Kidney tubule cell (primary cell): ENCODE results near the gene HUNK.
"Not testable (repeated sequence)": the region's sequence is repeated elsewhere in the genome, so short reads cannot be mapped to it uniquely, and the experiment has no call there.

Experiments used
- DNase-seq: peaks from one replicate; pipeline ENCODE4 v3.0.0-alpha.2; 2018; ENCODE audit warnings: low spot score

The HUNK gene

DNA sequence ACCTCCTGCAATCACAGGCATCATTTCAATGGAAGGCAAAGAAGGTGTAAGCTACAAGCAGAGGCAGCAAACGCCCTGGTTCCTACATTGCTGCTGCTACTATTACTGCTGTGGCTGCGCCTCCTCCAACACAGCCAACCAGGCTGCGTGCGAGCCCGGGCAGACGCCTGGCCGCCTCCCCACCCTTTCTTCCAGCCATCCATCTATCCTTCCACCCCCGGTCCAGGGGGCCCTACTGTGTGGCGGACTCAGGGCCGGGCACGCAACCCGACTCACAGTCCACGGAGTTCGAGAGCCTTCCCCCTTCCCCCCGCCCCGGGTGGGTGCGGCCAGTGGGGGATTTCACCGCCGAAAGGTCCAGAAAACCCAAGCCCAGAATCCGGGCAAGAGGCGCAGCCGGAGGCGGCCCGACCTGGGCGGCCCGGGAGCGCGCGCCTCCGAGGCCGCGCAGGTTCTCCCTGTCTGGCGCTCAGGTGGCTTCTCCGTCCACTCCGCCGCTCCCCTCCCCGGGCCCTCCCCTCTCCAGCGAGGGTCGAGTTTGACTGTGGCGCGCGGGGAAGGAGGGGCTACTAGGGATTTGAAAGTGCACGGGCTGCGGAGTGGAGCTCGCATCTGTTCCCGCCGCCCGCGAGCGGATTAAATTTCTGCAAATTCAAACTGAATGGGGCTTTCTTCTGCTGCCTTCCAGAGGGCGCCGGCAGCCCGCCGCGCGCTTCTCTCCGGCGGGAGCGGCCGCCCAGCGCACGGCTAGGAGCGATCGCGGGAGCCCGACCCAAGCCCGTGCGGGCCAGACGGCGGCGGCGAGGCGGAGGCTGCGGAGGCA, at the start of gene HUNK:
HUNK (plus strand) TSS at position 569 of the 823 bp plus-strand sequence. CDS start 655 bp downstream, outside the sequence.
- DNase-seq, result peak; percentile 62

DNA sequence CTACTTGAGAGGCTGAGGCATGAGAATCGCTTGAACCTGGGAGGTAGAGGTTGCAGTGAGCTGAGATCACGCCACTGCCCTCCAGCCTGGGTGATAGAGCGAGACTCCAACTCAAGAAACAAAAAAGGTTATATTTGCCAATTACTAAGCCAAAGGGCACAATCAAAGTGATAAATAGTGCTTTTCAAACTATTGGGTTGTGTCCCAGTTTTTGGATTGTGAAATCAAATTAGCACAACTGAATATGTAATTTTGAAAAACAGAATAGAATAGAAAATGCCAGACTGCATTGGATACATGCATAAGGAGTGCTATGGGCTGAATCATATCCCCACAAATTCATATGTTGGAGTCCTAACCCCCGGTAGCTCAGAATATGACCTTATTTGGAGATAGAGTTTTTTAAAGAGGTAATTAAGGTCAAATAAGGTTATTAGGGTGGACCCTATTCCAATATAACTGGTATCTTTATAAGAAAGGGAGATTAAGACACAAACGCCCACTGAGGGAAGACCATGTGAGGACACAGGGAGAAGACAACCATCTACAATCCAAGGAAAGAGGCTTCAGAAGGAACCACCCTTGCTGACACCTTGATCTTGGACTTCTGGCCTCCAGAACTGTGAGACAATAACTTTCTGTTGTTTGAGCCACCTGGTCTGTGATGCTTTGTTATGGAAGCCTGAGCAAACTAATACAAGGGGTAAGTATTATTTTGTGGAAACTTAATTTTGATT, 42.9 kb upstream of the HUNK start:
- DNase-seq, result no peak

DNA sequence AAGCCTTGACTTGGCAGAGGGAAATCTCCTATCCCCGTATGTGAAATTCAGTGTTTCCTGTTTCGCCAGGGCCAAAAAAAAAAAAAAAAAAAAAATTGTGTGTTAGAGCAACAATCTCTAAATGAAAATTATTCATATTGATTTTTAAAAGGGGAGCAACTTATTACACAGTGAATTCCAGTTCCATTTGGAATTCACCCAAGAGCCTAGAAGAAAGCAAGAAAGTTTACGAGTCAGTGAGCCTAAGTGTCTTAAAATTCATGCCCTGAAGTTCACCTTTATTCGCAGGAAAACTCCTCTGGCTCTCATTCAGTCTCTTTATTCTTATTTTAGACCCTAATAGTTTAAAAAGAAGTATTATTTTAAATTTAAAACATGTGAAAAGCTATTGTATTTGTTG, 42.1 kb upstream of the HUNK start:
- DNase-seq, result no peak

DNA sequence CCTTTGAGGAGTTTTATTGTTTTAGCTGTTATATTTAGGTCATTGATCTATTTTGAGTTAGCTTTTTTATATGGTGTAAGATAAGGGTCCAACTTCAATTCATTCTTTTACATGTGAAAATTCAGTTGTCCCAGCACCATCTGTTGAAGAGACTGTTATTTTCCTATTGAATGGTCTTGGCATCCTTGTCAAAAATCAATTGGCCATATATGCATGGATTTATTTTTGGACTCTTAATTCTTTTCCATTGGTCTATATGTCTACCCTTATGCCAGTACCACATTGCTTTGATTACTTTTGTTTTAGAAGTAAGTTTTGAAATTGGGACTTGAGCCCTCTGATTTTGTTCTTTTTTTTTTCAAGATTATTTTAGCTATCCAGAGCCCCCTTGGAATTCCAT, 35.8 kb upstream of the HUNK start:
- DNase-seq, result no peak

DNA sequence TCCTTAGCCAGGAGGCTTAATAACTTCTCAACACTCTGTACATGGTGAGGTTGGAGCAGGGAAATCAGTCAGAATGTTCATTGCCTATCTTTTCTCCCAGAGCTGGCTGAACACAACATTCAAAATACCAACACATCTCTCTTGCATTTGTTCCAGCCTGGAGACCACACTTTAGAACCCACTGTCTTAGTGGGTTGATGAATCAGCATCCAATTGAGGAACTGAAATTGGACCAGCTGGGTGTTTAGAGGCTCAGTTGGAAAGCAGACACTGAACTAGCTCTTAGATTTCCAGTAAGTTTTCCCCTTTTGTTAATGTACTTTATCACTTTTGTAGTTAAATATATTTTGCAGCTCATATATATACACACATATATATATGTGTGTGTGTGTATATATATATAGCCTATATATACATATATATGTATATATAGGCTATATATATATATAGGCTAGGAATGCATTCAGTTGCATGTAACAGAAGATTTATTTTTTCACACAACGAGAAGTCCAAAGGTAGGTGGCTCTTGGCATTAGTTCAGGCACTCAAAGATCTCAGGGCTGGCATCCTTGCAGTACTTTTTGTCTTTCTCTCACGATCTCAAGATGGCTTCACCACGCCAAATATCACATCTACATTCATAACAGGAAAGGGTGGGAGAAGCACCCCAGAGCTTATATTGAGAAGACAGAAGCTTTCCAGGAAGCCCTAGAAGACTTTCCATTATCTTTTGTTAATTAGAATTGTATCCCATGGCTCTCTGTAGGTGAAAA, 35.0 kb upstream of the HUNK start:
- no peak for DNase-seq

DNA sequence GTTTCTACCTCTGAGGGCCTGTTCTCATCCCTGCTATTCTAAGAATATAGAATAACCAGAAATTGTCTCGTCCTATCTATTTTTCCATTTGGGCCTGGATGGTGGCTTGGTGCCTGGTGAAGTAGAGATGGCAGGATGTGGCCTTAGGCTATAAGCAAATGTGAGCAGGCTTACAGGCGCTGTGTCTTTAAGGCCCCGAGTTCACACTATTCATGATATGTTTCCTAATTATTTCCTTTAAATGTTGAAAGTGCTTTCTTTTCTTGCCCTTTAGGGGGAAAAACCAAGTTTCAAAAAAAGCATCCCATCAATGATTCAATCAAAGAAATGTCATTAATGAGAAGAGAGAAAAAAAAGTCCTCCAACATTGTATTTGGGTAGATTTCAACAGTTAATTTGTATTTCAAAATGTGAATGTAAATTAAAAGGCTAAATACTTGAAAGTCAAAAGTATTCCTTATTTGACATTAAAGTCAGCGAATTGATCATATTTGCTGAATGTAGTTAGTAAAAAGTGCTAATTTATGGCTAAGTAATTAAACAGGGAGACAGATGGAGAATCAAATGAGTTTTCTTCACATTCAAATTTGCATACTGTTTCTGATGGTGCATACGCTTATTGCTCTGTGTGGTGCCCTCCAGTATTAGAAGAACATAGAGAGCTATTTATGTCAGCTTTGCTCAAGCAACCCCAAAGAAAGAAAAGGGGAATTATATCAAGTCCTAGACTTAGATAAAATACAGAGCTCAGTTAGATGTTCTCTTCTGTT, 34.0 kb upstream of the HUNK start:
- no peak for DNase-seq

DNA sequence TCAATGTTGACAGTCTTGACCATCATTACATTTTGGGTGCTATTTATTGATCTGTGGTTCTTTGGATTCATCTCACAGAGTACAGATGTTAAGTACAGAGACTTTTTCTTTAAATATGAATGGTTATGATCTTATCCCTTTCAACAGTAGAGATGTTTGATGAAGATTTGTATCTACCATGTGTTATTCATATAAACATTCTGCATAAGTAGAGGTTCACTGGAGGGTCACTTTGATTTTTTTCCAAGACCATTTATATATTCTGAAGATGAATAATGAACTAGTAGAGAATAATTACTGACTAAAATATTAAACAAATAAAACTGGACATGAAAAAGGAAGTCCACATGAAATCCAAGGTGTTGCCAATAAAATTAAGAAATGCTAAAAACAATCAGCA, 28.6 kb upstream of the HUNK start:
- DNase-seq, result no peak

DNA sequence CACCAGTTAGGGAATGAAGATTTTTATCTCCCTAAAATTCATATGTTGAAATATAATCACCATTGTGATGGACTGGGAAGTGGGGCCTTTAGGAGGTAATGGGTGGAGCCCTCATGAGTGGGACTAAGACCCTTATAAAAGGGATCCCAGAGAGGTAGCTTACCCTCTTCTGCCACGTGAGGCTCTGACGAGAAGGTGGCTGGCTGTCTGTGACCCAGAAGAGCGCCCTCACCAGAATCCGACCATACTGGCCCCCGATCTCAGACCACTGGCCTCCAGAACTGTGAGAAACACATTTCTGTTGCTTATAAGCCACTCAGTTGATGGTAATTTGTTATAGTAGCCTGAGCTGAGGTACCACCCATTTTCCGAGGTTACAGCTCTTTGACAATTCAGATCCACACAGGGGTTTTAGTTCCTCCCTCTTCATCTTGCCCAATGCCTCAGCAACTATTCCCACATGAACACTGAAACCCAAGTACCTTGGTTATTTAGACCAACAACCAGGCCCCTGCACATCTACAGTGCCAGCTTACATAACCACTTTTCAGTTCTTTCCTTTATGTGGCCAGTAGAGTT, 27.6 kb upstream of the HUNK start:
- no peak for DNase-seq

DNA sequence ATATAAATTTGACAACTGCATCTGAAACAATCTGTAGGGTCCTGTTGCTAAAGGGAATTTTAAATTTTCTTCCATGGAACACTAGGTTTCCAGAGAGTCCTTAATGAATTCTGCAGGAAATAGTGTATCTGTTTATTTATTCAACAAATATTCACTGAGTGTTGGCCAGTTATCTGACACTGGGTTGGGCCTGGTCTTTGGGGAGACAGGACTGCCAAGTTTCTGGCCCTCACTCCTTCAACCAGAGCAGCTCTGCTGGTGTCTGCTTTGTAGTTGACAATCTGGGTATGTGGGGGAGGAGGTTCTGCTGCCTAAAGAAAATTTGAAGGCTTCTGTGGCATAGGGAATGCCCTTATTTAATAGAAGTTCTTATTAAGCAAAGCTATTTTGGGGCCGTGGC, 26.1 kb upstream of the HUNK start:
- no peak for DNase-seq

DNA sequence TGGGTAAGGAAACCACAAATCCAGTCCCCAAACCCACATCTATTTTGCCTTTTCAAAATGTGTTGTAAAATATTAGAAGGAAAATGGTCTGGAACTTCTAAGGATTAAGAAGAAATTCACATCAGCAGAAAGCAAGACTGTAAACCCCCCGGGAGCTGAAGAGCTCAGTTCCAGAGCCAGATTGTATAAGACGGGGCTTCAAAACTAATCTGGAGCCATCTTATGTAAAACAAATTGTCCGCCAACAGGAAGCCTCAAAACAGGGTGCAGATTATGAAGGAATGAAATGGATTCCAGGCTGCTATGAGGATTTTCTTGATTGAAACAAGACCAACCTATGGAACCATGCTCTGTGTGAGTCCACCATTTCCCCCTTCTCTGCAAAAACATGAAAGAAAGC, 25.1 kb upstream of the HUNK start:
- no peak for DNase-seq

DNA sequence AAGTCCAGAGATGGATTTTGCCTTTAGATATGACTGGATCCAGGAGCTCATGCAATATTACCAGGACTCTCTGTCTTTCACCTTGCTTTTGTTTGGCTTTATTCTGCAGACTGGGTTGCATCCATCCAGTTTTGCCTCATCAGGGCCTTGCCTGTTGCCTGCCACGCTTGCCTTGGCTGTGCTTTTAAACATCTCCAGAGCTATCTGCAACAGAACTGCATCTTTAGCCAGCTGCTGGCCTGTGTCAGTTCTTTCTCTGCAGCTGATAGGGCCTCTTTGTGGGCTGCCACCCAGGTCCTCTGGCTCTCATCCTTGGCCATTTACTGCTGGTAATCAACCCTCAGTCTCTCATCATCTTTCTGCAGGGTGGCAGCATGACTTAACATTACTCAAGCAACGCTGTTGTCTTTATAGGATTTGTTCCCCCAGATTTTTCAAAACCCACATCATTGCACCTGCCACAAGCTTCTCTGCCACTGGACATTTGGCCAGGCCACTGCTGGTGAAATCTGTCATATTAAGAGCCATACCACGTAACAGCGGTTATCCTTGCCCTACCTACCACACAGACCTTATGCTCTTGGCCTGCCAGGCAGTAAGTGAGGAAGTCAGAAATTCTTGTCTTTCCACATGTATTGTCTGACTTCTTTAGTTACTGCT, 24.4 kb upstream of the HUNK start:
- no peak for DNase-seq

DNA sequence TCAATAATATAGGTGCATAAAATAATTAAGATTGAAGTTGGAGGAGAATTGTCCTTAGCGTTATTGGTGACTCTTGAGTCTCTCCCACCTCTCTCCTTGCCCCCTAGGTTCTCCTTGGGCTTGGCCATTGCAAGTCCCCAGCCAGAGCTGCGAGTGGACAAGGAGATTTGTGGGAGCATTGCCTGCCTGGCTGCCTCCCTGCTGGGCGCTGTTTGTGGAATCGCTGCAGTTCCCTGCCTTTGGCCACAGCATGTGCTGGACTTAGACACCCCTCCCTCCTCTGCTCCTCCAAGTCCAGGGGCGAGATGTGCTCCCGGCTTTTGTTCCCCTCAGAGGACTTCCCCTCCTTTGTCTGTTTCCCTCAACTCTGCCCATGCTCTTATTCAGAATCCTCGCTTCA, 21.9 kb upstream of the HUNK start:
- no peak for DNase-seq

DNA sequence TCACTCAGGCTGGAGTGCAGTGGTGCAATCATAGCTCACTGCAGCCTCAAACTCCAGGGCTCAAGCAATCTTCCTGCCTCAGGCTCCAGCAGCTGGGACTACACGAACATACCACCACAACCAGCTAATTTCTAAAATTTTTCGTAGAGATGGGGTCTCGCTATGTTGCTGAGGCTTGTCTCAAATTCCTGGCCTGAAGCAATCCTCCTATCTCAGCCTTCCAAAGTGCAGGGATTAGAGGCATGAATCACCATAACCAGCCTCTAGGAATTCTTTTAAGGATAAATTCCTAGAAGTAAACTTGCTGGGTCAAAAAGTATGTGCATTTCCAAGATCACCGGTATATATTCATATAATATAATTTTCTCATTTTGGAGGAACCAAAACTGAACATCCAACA, 17.6 kb upstream of the HUNK start:
- DNase-seq, result no peak

DNA sequence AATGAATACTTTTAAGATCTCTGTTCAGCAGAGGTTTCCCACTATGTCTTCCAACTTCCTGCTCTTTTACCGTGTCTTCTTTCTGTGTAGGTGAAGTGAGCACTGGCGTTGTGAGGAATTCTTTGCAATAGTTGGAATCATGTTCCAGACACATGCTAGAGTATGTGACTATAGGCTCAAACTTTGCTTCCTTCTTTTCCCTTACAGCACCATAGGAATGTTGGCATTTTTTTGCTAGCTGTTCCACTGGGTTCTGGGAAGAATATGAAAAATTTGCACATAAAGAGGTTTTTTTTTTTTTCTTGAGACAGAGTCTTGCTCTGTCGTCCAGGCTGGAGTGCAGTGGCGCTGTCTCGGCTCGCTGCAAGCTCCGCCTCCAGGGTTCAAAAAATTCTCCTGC, 15.7 kb upstream of the HUNK start:
- no peak for DNase-seq

DNA sequence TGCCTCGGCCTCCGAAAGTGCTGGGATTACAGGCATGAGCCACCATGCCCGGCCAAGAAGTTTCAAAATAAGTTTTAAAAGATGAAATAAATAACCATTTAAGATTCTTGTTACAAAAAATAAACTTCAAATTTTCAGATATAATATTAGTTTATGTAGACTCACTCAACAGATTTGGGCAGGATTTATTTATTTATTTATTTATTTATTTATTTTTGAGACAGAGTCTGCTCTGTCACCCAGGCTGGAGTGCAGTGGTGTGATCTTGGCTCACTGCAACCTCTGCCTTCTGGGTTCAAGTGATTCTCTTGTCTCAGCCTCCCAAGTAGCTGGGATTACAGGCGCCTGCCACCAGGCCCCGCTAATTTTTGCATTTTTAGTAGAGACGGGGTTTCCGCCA, 15.2 kb upstream of the HUNK start:
- not testable (repeated sequence) for DNase-seq

DNA sequence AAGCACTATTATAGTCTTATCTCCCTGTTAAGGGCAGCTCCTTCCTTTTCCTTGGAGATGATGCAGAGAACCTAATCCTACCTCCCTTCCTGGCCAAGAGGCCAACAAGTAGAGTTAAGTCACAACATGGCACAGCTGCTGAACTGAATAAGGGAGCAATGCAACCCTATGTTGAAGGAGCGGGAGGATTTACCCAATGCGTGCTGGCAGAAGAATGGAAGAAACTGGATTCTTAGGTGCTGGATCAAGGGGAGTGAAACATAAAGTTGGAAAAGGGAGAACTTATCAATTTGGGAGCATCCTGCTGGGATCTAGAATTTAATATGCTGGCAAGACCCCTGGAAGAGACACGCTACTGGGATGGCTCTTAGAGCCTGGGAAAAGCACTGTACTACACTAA, 12.0 kb upstream of the HUNK start:
- DNase-seq, result no peak

DNA sequence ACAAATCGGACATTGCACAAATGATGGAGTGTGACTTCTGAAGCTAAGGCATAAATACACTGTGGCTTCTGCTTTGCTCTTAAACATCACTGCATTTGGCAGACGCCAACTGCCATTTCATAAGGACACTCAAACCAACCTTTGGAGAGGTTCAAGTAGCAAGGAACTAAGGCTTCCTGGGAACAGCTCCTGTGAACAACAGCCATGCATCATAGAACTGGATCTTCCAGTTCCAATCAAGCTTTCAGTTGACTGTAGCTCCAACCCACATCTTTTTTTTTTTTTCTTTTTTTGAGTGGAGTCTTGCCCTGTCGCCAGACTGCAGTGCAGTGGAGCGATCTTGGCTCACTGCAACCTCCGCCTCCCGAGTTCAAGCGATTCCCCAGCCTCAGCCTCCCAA, 10.7 kb upstream of the HUNK start:
- DNase-seq, result no peak

DNA sequence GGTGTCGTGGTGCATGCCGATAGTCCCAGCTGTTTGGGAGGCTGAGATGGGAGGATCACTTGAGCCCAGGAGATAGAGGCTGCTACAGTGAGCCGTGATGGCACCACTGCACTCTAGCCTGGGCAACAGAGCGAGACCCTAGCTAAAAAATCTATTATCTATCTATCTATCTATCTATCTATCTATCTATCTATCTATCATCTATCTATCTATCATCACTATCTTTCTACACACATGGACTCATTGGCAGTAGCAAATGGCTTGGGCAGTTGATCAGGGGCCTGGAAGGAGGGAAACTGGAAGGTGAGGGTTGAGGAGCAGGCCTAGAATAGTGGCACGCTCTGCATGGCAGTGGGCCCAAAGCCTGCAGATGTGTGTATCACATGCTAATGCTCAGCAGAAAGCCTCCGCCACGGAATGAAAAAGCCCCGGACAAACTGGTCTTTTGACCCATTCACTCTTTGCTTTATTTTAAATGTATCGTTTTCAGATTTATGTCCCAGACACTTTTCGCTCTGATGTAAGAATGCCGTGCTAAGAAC, 7.3 kb upstream of the HUNK start:
- no peak for DNase-seq

DNA sequence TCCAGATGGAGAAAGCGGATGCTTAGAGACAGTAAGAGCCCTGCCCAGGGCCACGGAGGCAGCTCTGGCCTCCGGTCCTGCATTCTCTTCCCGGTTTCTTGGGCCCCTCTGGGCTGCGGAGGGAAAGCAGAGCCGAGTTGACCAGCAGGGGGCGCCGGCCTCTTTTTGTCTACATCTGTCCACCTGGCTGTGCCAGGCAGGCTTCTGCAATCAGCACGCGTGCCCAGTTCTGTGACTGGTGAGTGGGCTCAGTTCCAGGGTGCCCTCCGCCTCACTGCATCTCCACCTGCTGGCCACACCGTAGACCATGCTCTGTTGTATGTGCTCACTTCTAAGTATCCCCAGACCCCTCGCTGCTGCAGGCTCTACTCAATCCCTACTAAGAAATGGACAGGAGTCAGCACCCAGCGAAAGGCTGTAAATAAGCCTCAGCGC, 6.7 kb upstream of the HUNK start:
- peak; percentile 88 for DNase-seq

DNA sequence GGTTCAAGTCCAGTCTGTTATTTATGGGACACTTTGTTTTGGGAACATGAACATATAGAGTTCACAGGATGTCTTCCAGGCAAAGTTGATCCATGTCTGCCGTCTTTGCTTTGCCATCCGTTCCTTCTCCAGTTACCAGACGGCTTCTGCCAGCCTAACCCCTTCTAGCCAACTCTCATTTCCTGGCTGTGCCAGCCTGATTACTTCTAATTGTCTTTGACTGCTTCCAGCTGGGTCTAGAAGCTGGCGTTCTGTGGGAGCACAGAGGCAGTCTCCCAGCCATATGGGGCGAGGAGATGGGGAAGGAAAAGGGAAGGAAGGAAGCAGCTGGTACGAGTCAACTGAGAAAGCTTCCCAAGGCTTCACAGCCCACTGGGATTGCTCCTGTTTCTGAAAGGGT, 3.1 kb upstream of the HUNK start:
- DNase-seq, result no peak
